SK-N-SH (cell line): ENCODE measurements around the gene TM9SF2. TPM values are rescaled to one million over a fixed set of nuclear protein-coding genes. Genes with fewer than 3 reads are reported as not detected.

Source experiments
- CTCF ChIA-PET: fragments of 300-600, 350-600 bp; formaldehyde crosslinking; extraction: SDS; loops from one replicate; lab custom pipeline; 2021; lab: Yijun Ruan, JAX
- POLR2A ChIA-PET: fragments of 350-600 bp; sonication (Branson Sonifier 250); formaldehyde crosslinking; extraction: SDS; loops from one replicate; lab custom pipeline; 2020; ENCODE audit warnings: antibody characterized with exemption, inconsistent platforms; lab: Yijun Ruan, JAX
- DNase-seq: peaks from one replicate; pipeline ENCODE4 v3.0.0; 2012
- H2AFZ ChIP-seq: fragments of 200-600 bp; sonication (generic); 2 replicates; pipeline ENCODE4 v1.8.1; 2016; ENCODE audit warnings: antibody characterized with exemption, mild to moderate bottlenecking, low read depth
- H3F3A ChIP-seq: fragments of 200-600 bp; sonication (generic); replicated peaks from 2 replicates; pipeline ENCODE3; 2016; ENCODE audit warnings: antibody characterized with exemption, mild to moderate bottlenecking; ENCODE audit not compliant: insufficient read depth
- H3K27ac ChIP-seq, 2 experiments: fragments of 200-500 bp in 1 of 2; fragments of 200-600 bp in 1 of 2; sonication (Bioruptor generic) in 1 of 2; sonication (generic), shearing (Covaris generic) in 1 of 2; 2 replicates each; pipeline versions ENCODE4 v1.5.1 to v1.6.1; 2014 to 2016; ENCODE audit warnings: low read depth in 2 of 2, inconsistent platforms in 1 of 2, low read length in 1 of 2, mild to moderate bottlenecking in 1 of 2, mixed read lengths in 1 of 2
- H3K27me3 ChIP-seq: fragments of 200-600 bp; sonication (generic), shearing (Covaris generic); 2 replicates; pipeline ENCODE4 v1.6.1; 2016; ENCODE audit warnings: mixed run types; ENCODE audit not compliant: insufficient read depth
- H3K36me3 ChIP-seq, 2 experiments: fragments of 200-500 bp in 1 of 2; fragments of 200-600 bp in 1 of 2; sonication (Bioruptor generic) in 1 of 2; sonication (generic) in 1 of 2; replicated peaks in 1 of 2; 2 replicates each; pipeline versions ENCODE3 to v1.5.1; 2014 to 2016; ENCODE audit warnings: low read length in 1 of 2, mild to moderate bottlenecking in 1 of 2; ENCODE audit not compliant: insufficient read depth in 2 of 2, control insufficient read depth in 1 of 2
- H3K4me1 ChIP-seq, 2 experiments: fragments of 200-500 bp in 1 of 2; fragments of 200-600 bp in 1 of 2; sonication (Bioruptor generic) in 1 of 2; sonication (generic), shearing (Covaris generic) in 1 of 2; 2 replicates each; pipeline versions ENCODE4 v1.5.1 to v1.6.1; 2014 to 2016; ENCODE audit warnings: low read depth in 1 of 2, low read length in 1 of 2, mixed run types in 1 of 2; ENCODE audit not compliant: insufficient read depth in 2 of 2, control insufficient read depth in 1 of 2
- H3K4me2 ChIP-seq: fragments of 200-600 bp; sonication (generic), shearing (Covaris generic); 2 replicates; pipeline ENCODE4 v1.6.1; 2017; ENCODE audit warnings: mixed run types
- H3K4me3 ChIP-seq, 2 experiments: fragments of 200-500 bp in 1 of 2; fragments of 200-600 bp in 1 of 2; sonication (Bioruptor generic) in 1 of 2; sonication (generic), shearing (Covaris generic) in 1 of 2; 2 replicates each; pipeline versions ENCODE4 v1.5.1 to v1.8.1; 2014 to 2016; ENCODE audit warnings: low read depth in 2 of 2, inconsistent platforms in 1 of 2, low read length in 1 of 2, mild to moderate bottlenecking in 1 of 2, mixed read lengths in 1 of 2, moderate library complexity in 1 of 2
- H3K79me2 ChIP-seq: fragments of 200-600 bp; sonication (generic); 2 replicates; pipeline ENCODE4 v1.8.1; 2017; ENCODE audit warnings: mild to moderate bottlenecking; ENCODE audit not compliant: insufficient read depth
- H3K9ac ChIP-seq: fragments of 200-600 bp; sonication (generic); 2 replicates; pipeline ENCODE4 v1.6.1; 2017; ENCODE audit warnings: mixed run types
- H3K9me2 ChIP-seq: fragments of 200-600 bp; sonication (generic); 2 replicates; pipeline ENCODE4 v1.6.1; 2017; ENCODE audit warnings: mixed run types
- H3K9me3 ChIP-seq: fragments of 200-600 bp; sonication (generic); 2 replicates; pipeline ENCODE4 v1.6.1; 2017; ENCODE audit warnings: mixed run types, mild to moderate bottlenecking, moderate library complexity
- H4K20me1 ChIP-seq: fragments of 200-600 bp; sonication (generic); 2 replicates; pipeline ENCODE4 v1.6.1; 2017; ENCODE audit warnings: mild to moderate bottlenecking, mixed run types; ENCODE audit not compliant: insufficient read depth
- CHD2 ChIP-seq: fragments of 150-350 bp; IDR thresholded peaks from 2 replicates; pipeline ENCODE4 v1.6.1; 2018; ENCODE audit warnings: low read length; ENCODE audit not compliant: partially characterized antibody
- CTCF ChIP-seq: fragments of 200-600 bp; sonication (generic); IDR thresholded peaks from 2 replicates; pipeline ENCODE4 v1.6.1; 2017; ENCODE audit warnings: antibody characterized with exemption, mild to moderate bottlenecking, moderate library complexity
- EZH2phosphoT487 ChIP-seq: fragments of 200-600 bp; sonication (generic); IDR thresholded peaks from 2 replicates; pipeline ENCODE4 v1.6.1; 2017; ENCODE audit warnings: low read depth, mixed run types, mild to moderate bottlenecking, antibody characterized with exemption, moderate library complexity, borderline replicate concordance
- FOXJ3 ChIP-seq: sonication (generic); formaldehyde crosslinking; IDR thresholded peaks from 2 replicates; pipeline ENCODE4 v1.5.1; 2020; ENCODE audit warnings: mild to moderate bottlenecking, missing genetic modification reagents
- FOXM1 ChIP-seq: IDR thresholded peaks from 2 replicates; pipeline ENCODE4 v1.4.0; 2012; ENCODE audit warnings: low read depth, mild to moderate bottlenecking
- GABPA ChIP-seq: IDR thresholded peaks from 2 replicates; pipeline ENCODE4 v1.4.0; 2012; ENCODE audit warnings: low read depth, mild to moderate bottlenecking
- IRF3 ChIP-seq: fragments of 150-350 bp; IDR thresholded peaks from 2 replicates; pipeline ENCODE4 v1.6.1; 2016; ENCODE audit warnings: mild to moderate bottlenecking, low read depth, low read length
- JUND ChIP-seq: IDR thresholded peaks from 2 replicates; pipeline ENCODE4 v1.4.0; 2012
- MAX ChIP-seq: IDR thresholded peaks from 2 replicates; pipeline ENCODE4 v1.4.0; 2012; ENCODE audit warnings: low read depth
- MEF2A ChIP-seq: IDR thresholded peaks from 2 replicates; pipeline ENCODE4 v1.4.0; 2012; ENCODE audit warnings: low read depth, borderline replicate concordance
- MXI1 ChIP-seq: IDR thresholded peaks from 2 replicates; pipeline ENCODE4 v1.6.1; 2012; ENCODE audit warnings: mild to moderate bottlenecking, low read depth, low read length, improper control_type of control experiment
- NFIC ChIP-seq: IDR thresholded peaks from 2 replicates; pipeline ENCODE4 v1.4.0; 2012; ENCODE audit warnings: borderline replicate concordance
- PBX3 ChIP-seq: IDR thresholded peaks from 2 replicates; pipeline ENCODE4; 2012
- POLR2AphosphoS5 ChIP-seq: IDR thresholded peaks from 2 replicates; pipeline ENCODE4 v1.6.1; 2012; ENCODE audit warnings: low read depth, low read length
- RAD21 ChIP-seq: IDR thresholded peaks from 2 replicates; pipeline ENCODE4 v1.6.1; 2012; ENCODE audit warnings: mild to moderate bottlenecking, low read length
- RCOR1 ChIP-seq: fragments of 150-350 bp; IDR thresholded peaks from 2 replicates; pipeline ENCODE4 v1.6.1; 2017; ENCODE audit warnings: antibody characterized with exemption, low read length
- RFX5 ChIP-seq: IDR thresholded peaks from 2 replicates; pipeline ENCODE4 v1.6.1; 2012; ENCODE audit warnings: mild to moderate bottlenecking, improper control_type of control experiment, low read length
- RXRA ChIP-seq: IDR thresholded peaks from 2 replicates; pipeline ENCODE4 v1.4.0; 2012; ENCODE audit warnings: low read depth, mild to moderate bottlenecking, borderline replicate concordance
- SIN3A ChIP-seq: IDR thresholded peaks from 2 replicates; pipeline ENCODE4 v1.6.1; 2012; ENCODE audit warnings: low read depth, mild to moderate bottlenecking, low read length, moderate library complexity, borderline replicate concordance
- SMC3 ChIP-seq: IDR thresholded peaks from 2 replicates; pipeline ENCODE4 v1.6.1; 2012; ENCODE audit warnings: low read depth, low read length, improper control_type of control experiment
- TAF1 ChIP-seq: IDR thresholded peaks from 2 replicates; pipeline ENCODE4 v1.6.1; 2012; ENCODE audit warnings: low read depth, mild to moderate bottlenecking, low read length, moderate library complexity, borderline replicate concordance
- TCF12 ChIP-seq: IDR thresholded peaks from 2 replicates; pipeline ENCODE4 v1.4.0; 2012
- TEAD4 ChIP-seq: IDR thresholded peaks from 2 replicates; pipeline ENCODE4 v1.4.0; 2012; ENCODE audit warnings: mild to moderate bottlenecking, borderline replicate concordance; ENCODE audit not compliant: insufficient read depth
- YY1 ChIP-seq: IDR thresholded peaks from 2 replicates; pipeline ENCODE4 v1.4.0; 2012; ENCODE audit warnings: low read depth, mild to moderate bottlenecking
- WGBS: methylation state at CpG from one replicate; pipeline ENCODE4 v1.1.6; 2017; ENCODE audit warnings: low lambda C conversion rate; 5-methylcytosine and 5-hydroxymethylcytosine counted together
- polyA plus RNA-seq, 3 experiments: library from polyadenylated mRNA; depleted of rRNA; stranded (reverse); fragments of >200 nt; gene quantifications; 2 replicates each; pipeline ENCODE4 v1.2.3, GENCODE V29; 2012
- TF ChIP-seq, protein P1 (sequence below): fragments of 150-350 bp; IDR thresholded peaks from 2 replicates; pipeline ENCODE4 v1.6.1; 2017; ENCODE audit warnings: antibody characterized with exemption, low read length, low read depth, borderline replicate concordance

The TM9SF2 gene
- polyA plus RNA-seq, 1 of the 3 experiments (the other 2 are of a cell fraction), result 49.8 TPM

DNA sequence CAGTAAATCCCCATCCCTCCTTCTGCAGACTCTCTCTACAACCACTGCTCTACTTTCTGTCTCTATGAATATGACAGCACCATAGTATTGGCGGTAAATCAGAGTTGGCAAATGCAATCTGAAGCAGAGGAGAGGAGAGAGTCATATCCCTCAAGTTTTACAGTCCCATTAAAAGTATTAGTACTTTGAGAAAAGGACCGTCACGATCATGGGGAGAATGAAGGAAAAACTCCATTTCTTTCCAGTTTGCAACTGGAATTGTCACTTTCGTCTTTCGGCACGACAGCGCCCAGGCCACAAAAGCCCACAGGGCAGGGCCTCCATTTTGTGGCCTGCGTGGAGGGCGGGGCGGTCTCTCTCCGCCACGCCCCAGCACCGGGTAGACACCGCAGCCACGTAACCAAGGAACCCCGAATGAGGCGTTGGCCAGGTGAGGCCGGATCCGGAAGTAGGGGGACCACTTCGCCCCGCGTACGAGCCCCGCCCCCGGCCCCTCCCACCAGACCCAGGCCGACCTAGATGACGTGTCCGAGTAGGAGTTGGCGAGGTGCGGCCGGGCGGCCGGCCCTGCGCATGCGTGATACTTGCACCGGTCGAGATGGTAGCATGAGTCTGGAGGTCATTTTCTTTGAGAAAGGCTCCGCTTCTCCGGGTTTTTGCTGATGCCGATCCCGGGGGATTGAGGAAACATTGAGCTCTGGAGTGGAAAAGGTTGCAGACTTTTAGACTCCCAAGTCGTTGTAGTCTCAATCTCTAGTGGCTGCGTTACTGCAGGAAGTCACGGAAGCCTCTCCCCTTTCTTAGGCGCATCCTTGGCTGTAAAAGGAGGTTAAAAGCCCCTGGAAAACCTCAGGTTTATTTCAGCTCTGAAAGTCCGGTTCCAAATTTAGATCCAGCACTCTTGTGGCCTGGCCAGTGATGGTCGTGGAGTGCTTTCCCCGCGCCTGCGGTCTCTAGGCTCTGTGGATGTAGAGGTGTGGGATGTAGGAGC, 2.8 kb upstream of the TM9SF2 start:
- Histone ChIP-seq H3K27ac (peak overlapping the region; percentile 81 to 96), H3K9me3 (no peaks in the 10 kb centered on the region), H2AFZ (peak overlapping the region; percentile 92), H3K9ac (peak overlapping the region; percentile 68), H3K4me1 (peaks cover 5 to 23% of the 10 kb centered on the region in 2 experiments; a peak in 3 of 4 replicates), H3F3A (peaks cover 11% of the 10 kb centered on the region), H3K79me2 (peaks cover 23% of the 10 kb centered on the region), H3K27me3 (no peaks in the 10 kb centered on the region), H3K4me2 (peak overlapping the region; percentile 91), H3K9me2 (no peaks in the 10 kb centered on the region), H3K4me3 (peak overlapping the region; percentile 57 to 63), H3K36me3 (no peaks in the 10 kb centered on the region), H4K20me1 (peaks cover 11% of the 10 kb centered on the region; the same call in 1 of the 2 replicates)
- ChIA-PET CTCF (interaction anchor here (1.1 to 1.2 kb wide), 2 partner anchors 10 to 62 kb away, joined by 5 to 6 read pairs; no protein-coding TSS in a partner anchor), POLR2A (no interaction called here)
- WGBS, result 6% methylated on average over 24 of the region's 50 CpGs
- peak; percentile 96 for DNase-seq
- TF ChIP-seq CHD2, result no peak
- no peak for TF ChIP-seq CTCF
- TF ChIP-seq, protein P1, sequence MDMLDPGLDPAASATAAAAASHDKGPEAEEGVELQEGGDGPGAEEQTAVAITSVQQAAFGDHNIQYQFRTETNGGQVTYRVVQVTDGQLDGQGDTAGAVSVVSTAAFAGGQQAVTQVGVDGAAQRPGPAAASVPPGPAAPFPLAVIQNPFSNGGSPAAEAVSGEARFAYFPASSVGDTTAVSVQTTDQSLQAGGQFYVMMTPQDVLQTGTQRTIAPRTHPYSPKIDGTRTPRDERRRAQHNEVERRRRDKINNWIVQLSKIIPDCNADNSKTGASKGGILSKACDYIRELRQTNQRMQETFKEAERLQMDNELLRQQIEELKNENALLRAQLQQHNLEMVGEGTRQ, result no peak
- TF ChIP-seq MXI1, result peak; percentile 81; the same call in 1 of the 2 replicates
- TF ChIP-seq RCOR1, result no peak; the same call in 1 of the 2 replicates
- peak; percentile 69; the same call in 1 of the 2 replicates for TF ChIP-seq YY1
- TF ChIP-seq RFX5, result no peak; the same call in 1 of the 2 replicates
- TF ChIP-seq SIN3A, result peak; percentile 73; the same call in 1 of the 2 replicates
- no peak for TF ChIP-seq SMC3
- TF ChIP-seq GABPA, result peak; percentile 90
- TF ChIP-seq POLR2AphosphoS5, result peak; percentile 94
- no peak for TF ChIP-seq MEF2A
- TF ChIP-seq PBX3, result no peak
- no peak for TF ChIP-seq IRF3
- TF ChIP-seq FOXM1, result no peak
- peak; percentile 40; the same call in 1 of the 2 replicates for TF ChIP-seq JUND
- peak; percentile 56 for TF ChIP-seq MAX
- TF ChIP-seq RXRA, result no peak
- peak; percentile 67; the same call in 1 of the 2 replicates for TF ChIP-seq TAF1
- TF ChIP-seq RAD21, result no peak
- no peak for TF ChIP-seq EZH2phosphoT487
- no peak for TF ChIP-seq TCF12
- TF ChIP-seq FOXJ3, result 0 out of 2 replicates have a peak, but pooled peaks have one; percentile 49
- TF ChIP-seq TEAD4, result no peak
- TF ChIP-seq NFIC, result no peak
